GM21528 (cell line): ENCODE data around the gene TSPO.
"Not testable (repeated sequence)": the region's sequence is repeated elsewhere in the genome, so short reads cannot be mapped to it uniquely, and the experiment has no call there.

Source experiments
- ATAC-seq: cut with Tn5 transposase; IDR thresholded peaks from one replicate; pipeline ENCODE4 v1.9.1; 2021; ENCODE audit warnings: mild to moderate bottlenecking, moderate library complexity; ENCODE audit not compliant: unreplicated experiment, low FRiP score

TSPO gene

GRCh38 chr22:43151251-43152002, at the start of gene TSPO:
Gene TSPO (plus strand): TSS chr22:43151559. CDS start chr22:43159239, 7,680 bp downstream.
- no peak for ATAC-seq

DNA sequence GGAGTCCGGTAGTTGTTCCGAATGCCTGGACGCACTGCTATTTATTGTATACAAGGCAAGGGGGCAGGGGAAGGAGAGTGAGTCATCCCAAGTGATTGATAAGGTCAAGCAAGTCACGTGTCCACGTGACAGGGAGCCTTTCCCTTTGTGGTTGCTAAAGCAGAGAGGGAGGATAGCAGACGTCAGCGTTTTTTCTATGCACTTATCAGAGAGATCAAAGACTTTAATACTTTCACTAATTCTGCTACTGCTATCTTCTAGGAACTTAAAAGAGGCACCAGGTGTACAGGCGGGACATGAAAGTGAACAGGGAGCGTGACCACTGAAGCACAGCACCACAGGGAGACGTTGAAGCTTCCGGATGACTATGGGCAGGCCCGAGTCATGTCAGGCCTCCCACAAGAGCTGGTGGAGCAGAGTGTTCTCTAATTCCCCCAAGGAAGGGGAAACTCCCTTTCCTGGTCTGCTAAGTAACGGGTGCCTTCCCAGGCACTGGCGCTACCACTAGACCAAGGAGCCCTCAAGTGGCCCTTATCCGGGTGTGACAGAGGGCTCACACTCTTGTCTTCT, 47.2 kb upstream of the TSPO start:
- ATAC-seq: not testable (repeated sequence)

DNA sequence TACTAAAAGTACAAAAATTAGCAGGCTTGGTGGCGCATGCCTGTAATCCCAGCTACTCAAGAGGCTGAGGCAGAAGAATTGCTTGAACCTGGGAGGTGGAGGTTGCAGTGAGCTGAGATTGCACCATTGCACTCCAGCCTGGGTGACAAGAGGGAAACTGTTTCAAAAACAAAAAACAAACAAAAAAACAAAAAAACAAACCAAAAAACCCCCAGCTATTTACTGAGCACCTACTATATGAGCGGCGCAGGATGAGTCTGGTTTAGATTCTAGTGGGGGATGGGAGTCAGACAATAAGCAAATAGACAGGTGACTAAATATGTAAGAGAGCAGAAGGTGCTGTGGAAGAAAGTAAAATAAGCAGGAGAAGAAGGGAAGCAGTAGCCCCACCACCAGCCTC, 46.4 kb upstream of the TSPO start:
- not testable (repeated sequence) for ATAC-seq

DNA sequence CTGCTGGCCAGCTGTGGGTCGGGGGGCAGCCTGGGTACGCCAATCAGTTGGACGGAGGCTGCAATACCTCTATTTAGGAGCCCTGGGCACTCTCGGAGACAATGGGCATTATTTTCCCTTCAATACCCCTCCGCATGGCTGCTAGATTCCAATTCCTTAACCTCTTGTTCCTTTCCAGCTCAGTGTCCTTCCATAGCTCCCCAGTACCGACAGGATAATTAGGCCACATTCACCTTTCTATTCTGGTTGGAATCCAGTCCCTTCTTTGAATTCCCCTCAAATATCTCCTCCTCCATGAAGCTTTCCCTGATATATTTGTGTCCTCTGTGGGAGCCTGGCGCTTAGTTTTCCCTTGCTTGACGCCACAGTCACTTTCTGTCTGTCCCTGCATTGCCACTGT, 45.1 kb upstream of the TSPO start:
- ATAC-seq: no peak

- ATAC-seq: no peak
Observed at GRCh38 chr22:43109511-43109910, 41.8 kb upstream of the TSPO start.

GRCh38 chr22:43109921-43110443, 41.4 kb upstream of the TSPO start:
- ATAC-seq: no peak

DNA sequence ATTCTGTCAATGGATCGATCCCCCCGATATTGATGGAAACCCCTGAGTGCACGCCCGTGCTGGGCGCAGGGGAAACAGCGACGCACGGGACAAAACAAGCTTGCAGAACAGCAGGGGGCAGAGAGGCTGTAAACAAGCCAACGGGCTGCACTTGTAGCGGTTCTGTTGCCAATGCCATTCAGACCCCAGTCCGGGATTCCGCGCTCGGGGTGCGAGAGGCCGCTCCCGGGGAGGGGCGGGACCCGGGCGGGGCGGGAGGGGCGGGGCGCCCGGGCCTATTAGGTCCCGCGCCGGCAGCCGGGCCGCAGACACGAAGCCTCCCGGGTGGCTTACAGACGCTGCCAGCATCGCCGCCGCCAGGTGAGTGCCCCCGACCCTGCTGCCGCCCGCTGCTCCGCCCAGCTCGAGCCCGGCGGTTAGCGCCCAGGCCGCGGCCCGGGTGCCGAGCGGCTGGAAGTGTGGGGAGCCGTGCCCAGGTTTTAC, 40.9 kb upstream of the TSPO start, which contains the start of gene BIK:
TSS of gene BIK (plus strand) at position 307 of the 483 bp plus-strand sequence. CDS start 13,273 bp downstream, outside the sequence.
- no peak for ATAC-seq

DNA sequence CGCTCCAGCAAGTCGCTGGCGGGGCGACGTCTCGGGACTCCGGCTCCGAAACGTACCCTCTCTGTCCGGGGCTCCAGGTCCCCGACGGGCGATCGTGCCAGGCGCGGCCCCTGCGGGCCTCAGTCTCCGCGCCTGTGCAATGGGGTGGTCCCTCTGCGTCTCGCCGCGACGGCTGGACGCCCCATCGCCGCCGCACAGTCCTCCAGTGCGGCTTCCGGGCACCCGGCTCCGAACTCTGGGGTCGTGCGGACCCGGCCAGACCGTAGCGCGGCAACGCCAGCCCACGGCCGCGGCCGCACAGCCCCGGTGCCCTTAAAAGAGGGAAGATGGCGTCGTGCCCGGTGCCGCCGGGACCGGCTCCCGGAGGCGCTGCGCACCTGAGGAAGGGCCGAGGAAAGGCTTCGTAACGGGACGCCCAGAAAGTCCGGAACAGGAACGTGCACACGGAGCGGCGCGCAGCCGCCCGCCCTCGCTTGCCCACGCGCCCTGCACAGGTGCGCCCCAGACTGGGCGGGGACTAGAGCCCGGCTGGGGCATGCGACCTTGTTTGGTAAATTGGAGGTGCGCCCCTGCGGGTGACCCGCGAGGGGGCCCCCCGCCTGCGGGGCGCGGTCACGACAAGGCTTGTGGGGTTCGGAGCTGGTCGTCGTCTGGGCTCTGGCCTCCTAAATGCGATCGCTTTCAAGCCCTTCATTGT, 40.3 kb upstream of the TSPO start:
- ATAC-seq: no peak

DNA sequence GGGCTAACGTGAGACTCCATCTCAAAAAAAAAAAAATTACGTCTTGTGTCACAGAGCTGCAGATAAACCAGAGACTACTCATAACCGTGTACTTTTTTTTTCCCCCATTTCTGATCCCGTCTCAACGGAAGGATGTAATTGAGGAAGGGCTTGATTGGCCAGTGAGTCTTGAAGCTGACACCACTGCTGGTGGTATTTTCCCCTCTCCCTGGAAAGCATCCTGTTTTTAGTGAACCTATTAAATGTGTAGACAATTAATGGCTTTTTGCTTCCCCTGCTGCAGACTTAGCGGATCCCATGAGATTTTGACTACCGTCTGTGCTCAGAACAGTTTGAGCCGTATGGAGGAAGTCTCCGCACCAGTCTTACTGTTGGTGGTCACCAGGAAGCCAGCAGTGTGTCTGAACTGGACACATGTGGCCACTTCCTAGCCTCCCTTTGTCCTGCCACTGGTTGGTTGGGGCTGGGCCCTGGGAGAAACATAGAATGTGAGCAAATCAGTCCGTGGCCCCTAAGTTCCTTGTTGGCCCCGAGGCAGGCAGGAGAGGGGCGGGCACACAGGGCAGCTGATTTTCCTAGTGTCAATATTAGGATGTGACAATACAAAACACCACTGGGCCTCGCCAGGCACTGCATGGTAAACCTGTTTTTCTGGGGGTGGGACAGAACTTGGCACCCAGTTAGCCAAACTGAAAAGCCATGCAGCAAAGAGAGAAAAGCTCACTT, 37.7 kb upstream of the TSPO start:
- ATAC-seq: no peak

DNA sequence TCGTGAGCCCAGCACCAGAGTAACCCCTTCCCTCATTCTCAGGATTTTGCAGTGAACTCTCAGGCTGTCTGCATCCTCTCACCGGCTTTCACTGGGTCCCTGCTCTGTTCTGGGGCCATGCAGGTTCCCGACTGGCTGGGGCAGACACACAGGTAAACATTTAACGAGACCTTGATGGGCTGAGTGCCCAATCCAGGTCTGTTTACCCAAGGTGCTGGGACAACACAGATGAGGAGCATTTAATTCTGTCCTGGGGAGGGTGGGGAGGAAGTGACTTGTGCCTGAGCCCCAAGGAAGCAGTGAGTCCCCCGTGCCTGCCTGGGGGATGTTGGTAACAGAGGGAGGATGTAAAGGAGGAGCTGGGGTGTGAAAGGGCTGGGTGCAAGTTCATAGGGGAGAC, 36.4 kb upstream of the TSPO start:
- ATAC-seq: no peak

DNA sequence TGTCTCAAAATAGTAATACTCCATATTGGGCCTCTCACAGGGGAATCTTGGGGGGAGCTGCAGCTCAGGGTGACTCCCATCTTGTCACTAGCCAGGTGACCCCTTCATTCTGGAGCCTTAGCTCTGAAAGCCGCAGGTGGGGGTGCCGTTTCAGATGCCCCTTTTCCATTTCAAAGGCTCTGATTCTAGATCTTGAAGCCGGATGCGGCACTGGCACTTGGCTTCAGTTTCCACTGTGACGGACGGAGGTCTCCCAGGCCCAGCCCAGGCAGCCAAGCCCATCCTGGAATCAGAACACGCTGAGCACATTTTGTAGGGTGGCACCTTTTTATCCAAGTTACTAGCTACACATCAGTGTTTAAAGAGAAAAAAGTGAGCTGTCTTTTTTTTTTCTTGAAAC, 34.4 kb upstream of the TSPO start:
- ATAC-seq: no peak

GRCh38 chr22:43118024-43118849, 33.1 kb upstream of the TSPO start:
- no peak for ATAC-seq

- ATAC-seq: peak; percentile 60
Observed at GRCh38 chr22:43118953-43119458, 32.4 kb upstream of the TSPO start.

DNA sequence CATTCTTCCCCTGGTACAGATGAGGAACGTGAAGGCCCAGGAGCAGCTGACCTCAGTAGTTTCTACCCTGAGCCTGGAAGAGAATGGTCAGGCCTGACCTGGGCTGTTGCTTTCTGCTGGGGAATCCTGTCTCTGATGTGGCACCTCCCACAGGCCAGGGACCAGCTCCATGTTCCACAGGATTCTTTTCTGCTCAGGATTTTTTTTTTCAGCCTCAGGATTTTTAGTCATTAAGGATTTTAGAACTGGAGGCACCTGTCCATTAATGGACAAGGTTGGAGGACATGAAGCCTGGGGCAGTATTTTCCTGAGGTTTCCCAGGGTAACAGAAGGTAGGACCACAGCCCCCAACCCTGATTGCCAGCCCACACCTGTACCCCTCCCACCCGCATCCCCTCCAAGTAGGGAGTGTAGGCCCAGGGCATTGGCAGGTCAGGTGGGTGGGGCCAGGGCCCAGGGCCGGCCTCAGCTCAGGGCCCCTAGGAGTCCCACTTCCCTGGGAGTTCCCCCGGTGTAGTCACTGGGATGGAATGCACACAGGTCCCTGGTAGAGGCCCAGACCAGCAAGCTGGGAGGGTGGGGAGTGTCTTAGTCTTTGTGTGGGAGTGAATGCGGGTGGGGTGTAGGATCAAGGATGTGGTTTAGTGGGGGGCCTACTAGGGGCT, 24.7 kb upstream of the TSPO start:
- no peak for ATAC-seq

- no peak for ATAC-seq
Observed at GRCh38 chr22:43127166-43127908, 24.0 kb upstream of the TSPO start.

- ATAC-seq: no peak
Observed at GRCh38 chr22:43128116-43128515, 23.2 kb upstream of the TSPO start.

- ATAC-seq: no peak
Observed at GRCh38 chr22:43128928-43129424, 22.4 kb upstream of the TSPO start.
